ENCODE data around the gene BLTP2.

BLTP2 gene

GRCh38 chr17:28626818-28627217, 18.1 kb downstream of the BLTP2 start:
- TF ChIP-seq CTCF (IDR thresholded peaks at IDR 0.05; ENCODE audit: low read depth, low read length, missing control alignments): no peak
- DNase-seq (ENCODE audit: low read depth): no peak
- no peak overlapping the region for H3K4me3 ChIP-seq (ENCODE audit: low read depth, low read length)

DNA sequence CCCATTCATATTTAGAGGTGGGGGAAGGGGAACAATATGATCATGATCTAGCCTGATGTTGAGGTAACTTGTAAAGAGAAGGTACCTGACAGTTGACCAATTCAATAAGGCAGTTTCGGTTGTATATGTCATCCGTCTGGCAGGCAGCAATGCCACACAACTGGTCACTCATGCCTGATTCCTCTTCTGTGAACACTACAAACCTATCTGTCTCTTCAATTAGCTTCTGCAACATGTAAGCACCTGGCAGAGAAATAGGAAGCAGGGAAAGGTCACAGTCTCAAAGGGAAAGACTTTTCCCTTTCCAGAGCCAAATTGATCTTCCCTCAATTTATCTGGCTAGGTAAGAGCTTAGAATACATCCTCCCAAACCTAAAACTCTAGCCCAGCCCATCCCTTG, 20.8 kb downstream of the BLTP2 start:
- no peak for DNase-seq (ENCODE audit: low read depth)
- no peak for TF ChIP-seq CTCF (IDR thresholded peaks at IDR 0.05; ENCODE audit: low read depth, low read length, missing control alignments)
- H3K4me3 ChIP-seq (ENCODE audit: low read depth, low read length): no peak overlapping the region

DNA sequence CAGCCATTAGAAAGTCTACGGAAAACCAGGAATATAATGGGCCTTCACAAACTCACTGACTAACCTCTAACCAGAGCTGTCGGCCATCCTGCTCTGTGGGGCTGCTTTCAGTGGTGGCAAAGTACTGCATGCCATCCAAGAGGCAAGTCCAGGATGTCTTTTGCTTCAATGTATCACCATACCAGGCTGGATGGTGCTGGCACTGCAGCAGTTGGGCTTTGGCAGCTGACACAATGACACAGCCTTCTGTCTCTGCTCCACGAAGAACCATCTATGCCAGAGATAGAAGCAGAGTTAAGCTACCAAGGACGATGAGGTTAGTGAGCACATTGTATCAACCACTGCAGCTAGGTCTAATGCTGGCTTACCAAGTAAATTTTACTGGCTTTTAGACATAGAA, 21.3 kb downstream of the BLTP2 start:
- no peak overlapping the region for H3K4me3 ChIP-seq (ENCODE audit: low read depth, low read length)
- DNase-seq (ENCODE audit: low read depth): no peak
- TF ChIP-seq CTCF (IDR thresholded peaks at IDR 0.05; ENCODE audit: low read depth, low read length, missing control alignments): no peak

- H3K4me3 ChIP-seq (ENCODE audit: low read depth, low read length): no peak overlapping the region
- no peak for DNase-seq (ENCODE audit: low read depth)
- no peak for TF ChIP-seq CTCF (IDR thresholded peaks at IDR 0.05; ENCODE audit: low read depth, low read length, missing control alignments)
These were observed 22.8 kb downstream of the BLTP2 start for GRCh38 chr17:28622186-28622585.

- DNase-seq (ENCODE audit: low read depth): no peak
- no peak for TF ChIP-seq CTCF (IDR thresholded peaks at IDR 0.05; ENCODE audit: low read depth, low read length, missing control alignments)
- H3K4me3 ChIP-seq (ENCODE audit: low read depth, low read length): no peak overlapping the region
These were observed 24.9 kb downstream of the BLTP2 start for GRCh38 chr17:28620010-28620409.

DNA sequence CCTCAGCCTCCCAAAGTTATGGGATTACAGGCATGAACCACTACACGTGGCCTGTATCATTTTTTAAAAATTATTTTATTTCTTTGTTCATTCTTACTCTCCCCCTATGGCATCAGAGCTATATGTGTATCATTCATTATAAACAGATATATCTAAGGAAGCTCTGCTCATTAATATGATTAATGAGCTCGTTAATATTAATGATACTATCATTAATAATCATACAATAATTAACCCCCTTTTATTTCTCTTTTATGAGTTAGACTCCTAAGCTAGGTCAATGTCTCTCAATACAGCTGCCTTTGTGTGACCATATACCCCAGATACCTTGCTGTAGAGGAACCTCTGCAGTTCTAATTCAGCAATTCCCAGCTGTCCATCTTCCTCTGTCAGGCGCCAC, 26.5 kb downstream of the BLTP2 start:
- TF ChIP-seq CTCF (IDR thresholded peaks at IDR 0.05; ENCODE audit: low read depth, low read length, missing control alignments): no peak
- H3K4me3 ChIP-seq (ENCODE audit: low read depth, low read length): no peak overlapping the region

GRCh38 chr17:28616281-28616680, 28.7 kb downstream of the BLTP2 start:
- no peak for DNase-seq (ENCODE audit: low read depth)
- H3K4me3 ChIP-seq (ENCODE audit: low read depth, low read length): no peak overlapping the region
- no peak for TF ChIP-seq CTCF (IDR thresholded peaks at IDR 0.05; ENCODE audit: low read depth, low read length, missing control alignments)

More for the DNA sequence above, 26.5 kb downstream of the BLTP2 start:
- DNase-seq (ENCODE audit: low read depth): no peak
